ENCODE measurements around the gene MZT2A.
"Not testable (repeated sequence)": the region's sequence is repeated elsewhere in the genome, so short reads cannot be mapped to it uniquely, and the experiment has no call there.

Gene MZT2A

DNA sequence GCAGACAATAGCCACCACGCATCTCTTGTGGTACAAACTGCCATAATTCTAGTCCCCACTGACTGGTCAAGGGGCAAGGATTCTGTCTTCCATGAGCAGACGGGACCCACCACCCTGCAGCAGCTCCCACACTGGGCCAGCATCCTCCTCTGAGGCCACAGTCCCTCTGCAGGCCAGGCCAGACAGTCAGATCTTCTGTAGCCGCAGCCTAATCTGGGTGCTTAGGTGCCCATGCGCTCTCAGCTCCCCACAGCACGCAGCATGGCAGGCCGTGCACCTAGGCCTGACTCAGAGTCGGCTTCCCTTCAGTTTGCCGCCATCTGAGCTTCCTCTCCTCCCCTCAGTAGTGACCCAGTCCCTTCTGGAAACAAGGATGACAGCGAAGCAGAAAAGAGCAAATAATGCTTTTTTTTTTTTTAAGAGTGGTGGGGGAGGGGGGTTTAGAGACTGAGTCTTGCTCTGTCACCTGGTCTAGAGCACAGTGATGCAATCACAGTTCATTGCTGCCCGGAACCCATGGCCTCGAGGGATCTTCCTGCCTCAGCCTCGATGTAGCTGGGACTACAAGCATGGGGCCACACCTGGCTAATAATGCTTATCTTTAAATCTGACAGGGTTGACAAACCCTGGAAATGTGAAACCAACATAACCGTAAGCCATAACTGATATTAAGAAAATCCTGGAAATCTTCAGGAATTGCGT, 5.8 kb downstream of the MZT2A start:
- H3K9ac ChIP-seq (ENCODE audit: low read depth, low read length): not testable (repeated sequence)

DNA sequence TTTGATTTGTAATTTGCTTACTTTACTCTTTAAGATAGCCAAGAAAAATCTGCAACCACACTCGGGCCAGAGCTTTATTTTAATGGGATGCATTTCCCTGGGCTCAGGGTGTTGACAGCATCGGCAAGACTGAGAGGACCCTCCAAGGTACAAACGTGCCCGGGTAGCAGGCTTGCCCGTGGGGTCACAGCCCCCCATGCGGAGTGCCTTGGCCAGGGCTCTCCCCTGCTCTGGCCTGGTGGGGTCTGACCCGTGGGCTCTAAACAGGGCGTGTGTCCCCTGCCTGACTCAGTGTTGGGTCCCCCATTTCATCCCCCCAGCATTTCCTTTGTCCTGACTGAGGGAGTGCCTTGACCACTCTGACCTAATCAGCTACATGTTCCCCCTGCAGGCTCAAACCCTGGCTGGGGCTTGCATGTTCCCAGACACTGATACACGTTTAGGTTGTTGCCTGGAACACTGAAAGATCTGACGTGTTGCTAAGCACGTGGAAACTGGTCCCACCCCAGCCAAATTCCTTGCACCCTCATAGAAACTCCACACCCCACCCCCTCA, 7.2 kb downstream of the MZT2A start:
- not testable (repeated sequence) for H3K9me3 ChIP-seq (ENCODE audit: control insufficient read depth, insufficient read depth, low read length); H3K4me3 ChIP-seq (ENCODE audit: low read depth, low read length); H3K4me1 ChIP-seq (ENCODE audit: control insufficient read depth, insufficient read depth, low read length); H3K27ac ChIP-seq (ENCODE audit: low read depth, low read length); H3K9ac ChIP-seq (ENCODE audit: low read depth, low read length); H3K27me3 ChIP-seq (ENCODE audit: control insufficient read depth, insufficient read depth, low read length); H3K36me3 ChIP-seq (ENCODE audit: control insufficient read depth, insufficient read depth, low read length)

More for the DNA sequence above, 5.8 kb downstream of the MZT2A start:
- H3K27ac ChIP-seq (ENCODE audit: low read depth, low read length); H3K4me1 ChIP-seq (ENCODE audit: control insufficient read depth, insufficient read depth, low read length); H3K4me3 ChIP-seq (ENCODE audit: low read depth, low read length); H3K9me3 ChIP-seq (ENCODE audit: control insufficient read depth, insufficient read depth, low read length); H3K27me3 ChIP-seq (ENCODE audit: control insufficient read depth, insufficient read depth, low read length): not testable (repeated sequence)
- peaks cover 14% of the 10 kb centered on the region for H3K36me3 ChIP-seq (ENCODE audit: control insufficient read depth, insufficient read depth, low read length)

DNA sequence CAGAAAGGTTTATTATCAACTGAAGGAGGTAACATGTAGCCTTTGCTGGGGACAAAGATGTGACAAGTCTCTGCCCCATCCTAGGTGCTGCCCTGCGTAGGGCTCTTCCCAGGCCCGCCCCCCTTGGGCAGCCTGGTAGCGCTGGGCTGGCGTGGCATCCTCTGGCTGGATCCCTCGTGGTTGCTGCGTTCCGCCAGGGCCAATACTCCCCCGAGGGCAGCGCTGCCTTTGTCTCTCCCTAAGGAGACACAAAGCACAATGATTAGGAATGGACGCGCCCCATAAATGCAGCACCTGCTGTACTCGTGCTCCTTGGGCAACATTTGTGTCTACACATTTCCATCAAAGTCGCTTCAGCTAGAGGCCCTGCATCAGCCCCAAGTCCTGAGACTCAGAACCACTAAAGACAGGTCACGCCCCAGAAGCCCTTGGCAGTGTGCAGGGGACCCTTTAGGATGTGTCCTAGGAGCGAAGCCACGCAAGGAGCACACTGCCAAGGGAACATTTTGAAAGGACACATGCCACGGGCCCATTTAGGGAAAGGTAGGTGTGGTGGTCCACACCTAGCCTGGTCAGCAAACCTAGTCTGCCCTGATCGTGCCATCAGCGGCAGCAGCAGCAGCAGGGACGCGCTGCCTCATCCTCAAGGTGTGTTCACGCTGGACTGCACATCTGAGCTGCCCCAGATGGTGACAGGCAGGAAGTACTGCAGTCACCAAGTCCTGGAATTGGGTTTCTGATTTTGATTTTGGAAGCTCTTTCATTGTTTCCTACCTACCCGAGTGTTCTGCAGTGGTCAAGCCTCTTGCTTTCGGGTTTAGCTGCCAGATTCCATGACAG, 8.0 kb downstream of the MZT2A start:
- H3K27me3 ChIP-seq (ENCODE audit: control insufficient read depth, insufficient read depth, low read length); H3K9me3 ChIP-seq (ENCODE audit: control insufficient read depth, insufficient read depth, low read length); H3K27ac ChIP-seq (ENCODE audit: low read depth, low read length); H3K9ac ChIP-seq (ENCODE audit: low read depth, low read length); H3K4me1 ChIP-seq (ENCODE audit: control insufficient read depth, insufficient read depth, low read length); H3K4me3 ChIP-seq (ENCODE audit: low read depth, low read length); H3K36me3 ChIP-seq (ENCODE audit: control insufficient read depth, insufficient read depth, low read length): not testable (repeated sequence)

DNA sequence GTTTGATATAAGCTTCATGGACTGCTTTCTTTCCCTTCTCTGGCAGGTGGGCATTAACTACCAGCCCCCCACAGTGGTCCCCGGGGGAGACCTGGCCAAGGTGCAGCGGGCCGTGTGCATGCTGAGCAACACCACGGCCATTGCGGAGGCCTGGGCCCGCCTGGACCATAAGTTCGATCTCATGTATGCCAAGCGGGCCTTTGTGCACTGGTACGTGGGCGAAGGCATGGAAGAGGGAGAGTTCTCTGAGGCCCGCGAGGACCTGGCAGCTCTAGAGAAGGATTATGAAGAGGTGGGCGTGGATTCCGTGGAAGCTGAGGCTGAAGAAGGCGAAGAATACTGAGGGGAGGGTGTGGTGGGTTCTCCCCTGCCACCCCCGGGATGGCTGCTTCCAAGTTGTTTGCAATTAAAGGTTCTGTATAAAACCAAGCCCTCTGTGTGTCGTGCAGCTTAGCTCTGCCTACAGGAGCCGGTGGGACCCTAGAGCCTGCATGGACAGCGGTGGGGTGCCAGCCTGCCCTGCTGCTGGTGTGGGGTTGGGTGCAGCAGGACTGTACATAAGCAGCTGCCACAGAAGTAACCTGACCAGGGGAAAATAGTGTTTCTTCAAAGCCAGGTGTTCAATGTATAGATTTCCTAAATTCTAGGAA, 9.6 kb downstream of the MZT2A start:
- not testable (repeated sequence) for H3K9me3 ChIP-seq (ENCODE audit: control insufficient read depth, insufficient read depth, low read length); H3K27me3 ChIP-seq (ENCODE audit: control insufficient read depth, insufficient read depth, low read length); H3K9ac ChIP-seq (ENCODE audit: low read depth, low read length); H3K27ac ChIP-seq (ENCODE audit: low read depth, low read length); H3K4me1 ChIP-seq (ENCODE audit: control insufficient read depth, insufficient read depth, low read length); H3K4me3 ChIP-seq (ENCODE audit: low read depth, low read length); H3K36me3 ChIP-seq (ENCODE audit: control insufficient read depth, insufficient read depth, low read length)

DNA sequence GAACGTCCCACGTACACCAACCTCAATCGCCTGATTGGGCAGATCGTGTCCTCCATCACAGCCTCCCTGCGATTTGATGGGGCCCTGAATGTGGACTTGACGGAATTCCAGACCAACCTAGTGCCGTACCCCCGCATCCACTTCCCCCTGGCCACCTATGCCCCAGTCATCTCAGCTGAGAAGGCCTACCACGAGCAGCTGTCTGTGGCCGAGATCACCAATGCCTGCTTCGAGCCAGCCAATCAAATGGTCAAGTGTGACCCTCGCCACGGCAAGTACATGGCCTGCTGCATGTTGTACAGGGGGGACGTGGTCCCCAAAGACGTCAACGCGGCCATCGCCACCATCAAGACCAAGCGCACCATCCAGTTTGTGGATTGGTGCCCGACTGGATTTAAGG, 11.8 kb downstream of the MZT2A start:
- H3K4me1 ChIP-seq (ENCODE audit: control insufficient read depth, insufficient read depth, low read length); H3K4me3 ChIP-seq (ENCODE audit: low read depth, low read length); H3K36me3 ChIP-seq (ENCODE audit: control insufficient read depth, insufficient read depth, low read length); H3K27ac ChIP-seq (ENCODE audit: low read depth, low read length); H3K9me3 ChIP-seq (ENCODE audit: control insufficient read depth, insufficient read depth, low read length); H3K9ac ChIP-seq (ENCODE audit: low read depth, low read length); H3K27me3 ChIP-seq (ENCODE audit: control insufficient read depth, insufficient read depth, low read length): not testable (repeated sequence)

DNA sequence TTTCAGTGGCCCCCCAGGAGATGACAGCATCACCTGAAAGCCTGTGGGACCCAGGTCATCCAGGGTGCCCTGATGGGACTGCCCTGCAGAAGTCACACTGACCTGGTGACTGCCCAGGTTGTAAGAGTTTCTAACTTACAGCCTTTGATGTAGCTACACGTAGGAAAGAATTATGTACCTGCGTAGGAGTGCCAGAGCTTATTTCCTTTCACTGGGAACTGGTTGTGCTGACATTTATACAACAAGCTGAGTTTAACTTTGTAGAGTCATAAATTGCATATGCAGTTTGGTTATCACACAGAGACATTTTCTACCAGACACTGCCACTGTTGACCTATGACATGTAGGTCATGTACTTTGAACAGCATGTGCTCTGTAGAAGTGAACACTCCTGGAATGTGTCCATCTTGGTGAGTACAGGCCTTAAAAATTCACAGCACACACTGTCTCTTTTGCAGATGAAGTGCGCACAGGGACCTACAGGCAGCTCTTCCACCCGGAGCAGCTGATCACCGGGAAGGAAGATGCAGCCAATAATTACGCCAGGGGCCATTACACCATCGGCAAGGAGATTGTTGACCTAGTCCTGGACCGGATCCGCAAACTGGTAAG, 13.2 kb downstream of the MZT2A start:
- H3K27me3 ChIP-seq (ENCODE audit: control insufficient read depth, insufficient read depth, low read length); H3K4me3 ChIP-seq (ENCODE audit: low read depth, low read length); H3K36me3 ChIP-seq (ENCODE audit: control insufficient read depth, insufficient read depth, low read length): not testable (repeated sequence)

DNA sequence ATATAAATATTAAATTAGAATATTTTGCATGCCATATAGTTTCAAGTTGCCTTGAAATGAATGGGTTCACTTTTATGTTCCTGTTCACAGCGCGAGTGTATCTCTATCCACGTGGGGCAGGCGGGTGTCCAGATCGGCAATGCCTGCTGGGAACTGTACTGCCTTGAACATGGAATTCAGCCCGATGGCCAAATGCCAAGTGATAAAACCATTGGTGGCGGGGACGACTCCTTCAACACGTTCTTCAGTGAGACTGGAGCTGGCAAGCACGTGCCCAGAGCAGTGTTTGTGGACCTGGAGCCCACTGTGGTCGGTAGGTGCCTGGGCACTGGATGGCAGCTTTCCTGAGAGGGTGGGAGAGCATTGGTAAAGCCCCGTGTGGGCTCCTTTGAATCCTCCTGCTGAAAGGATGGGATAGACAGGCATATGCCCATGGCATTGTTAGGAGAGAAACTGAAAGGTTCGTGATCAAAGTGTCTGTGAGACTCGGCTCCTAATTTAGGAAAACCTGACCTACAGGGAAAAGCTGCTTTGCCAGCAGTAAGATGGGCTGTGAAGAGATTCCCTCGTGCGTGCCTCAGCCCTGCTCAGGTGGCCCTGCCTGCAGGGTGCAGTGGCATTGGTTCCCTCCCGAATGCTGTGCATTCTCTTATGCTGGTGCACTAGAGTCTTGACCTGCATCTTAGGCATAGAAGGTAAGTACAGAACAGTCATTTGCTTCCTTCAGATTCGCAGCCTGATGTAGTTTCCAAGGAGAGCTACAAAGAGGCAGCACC, 13.9 kb downstream of the MZT2A start:
- H3K4me1 ChIP-seq (ENCODE audit: control insufficient read depth, insufficient read depth, low read length); H3K9me3 ChIP-seq (ENCODE audit: control insufficient read depth, insufficient read depth, low read length); H3K4me3 ChIP-seq (ENCODE audit: low read depth, low read length); H3K9ac ChIP-seq (ENCODE audit: low read depth, low read length); H3K27ac ChIP-seq (ENCODE audit: low read depth, low read length); H3K27me3 ChIP-seq (ENCODE audit: control insufficient read depth, insufficient read depth, low read length); H3K36me3 ChIP-seq (ENCODE audit: control insufficient read depth, insufficient read depth, low read length): not testable (repeated sequence)

More for the DNA sequence above, 13.2 kb downstream of the MZT2A start:
- H3K27ac ChIP-seq (ENCODE audit: low read depth, low read length); H3K9me3 ChIP-seq (ENCODE audit: control insufficient read depth, insufficient read depth, low read length); H3K4me1 ChIP-seq (ENCODE audit: control insufficient read depth, insufficient read depth, low read length); H3K9ac ChIP-seq (ENCODE audit: low read depth, low read length): not testable (repeated sequence)

DNA sequence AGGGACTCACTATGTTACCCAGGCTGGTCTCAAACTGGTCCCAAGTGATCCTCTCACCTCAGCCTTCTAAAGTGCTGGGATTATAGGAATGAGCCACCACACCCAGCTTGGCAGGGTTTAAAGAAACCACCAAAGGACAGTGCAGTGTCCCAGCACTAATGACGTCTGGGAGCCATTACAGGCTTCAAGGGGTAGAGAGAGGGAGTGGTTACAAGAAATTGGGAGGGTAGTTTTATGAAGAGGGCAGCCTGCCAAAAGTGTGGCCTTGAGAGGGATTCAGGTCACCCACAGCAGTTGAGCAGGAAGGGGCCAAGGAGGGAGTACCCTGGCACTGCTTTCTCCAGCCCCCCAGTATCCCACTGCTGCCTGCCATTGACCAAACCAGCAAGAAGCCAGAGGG, 15.0 kb downstream of the MZT2A start:
- H3K9ac ChIP-seq (ENCODE audit: low read depth, low read length); H3K4me3 ChIP-seq (ENCODE audit: low read depth, low read length); H3K9me3 ChIP-seq (ENCODE audit: control insufficient read depth, insufficient read depth, low read length); H3K27ac ChIP-seq (ENCODE audit: low read depth, low read length); H3K36me3 ChIP-seq (ENCODE audit: control insufficient read depth, insufficient read depth, low read length); H3K27me3 ChIP-seq (ENCODE audit: control insufficient read depth, insufficient read depth, low read length); H3K4me1 ChIP-seq (ENCODE audit: control insufficient read depth, insufficient read depth, low read length): not testable (repeated sequence)

DNA sequence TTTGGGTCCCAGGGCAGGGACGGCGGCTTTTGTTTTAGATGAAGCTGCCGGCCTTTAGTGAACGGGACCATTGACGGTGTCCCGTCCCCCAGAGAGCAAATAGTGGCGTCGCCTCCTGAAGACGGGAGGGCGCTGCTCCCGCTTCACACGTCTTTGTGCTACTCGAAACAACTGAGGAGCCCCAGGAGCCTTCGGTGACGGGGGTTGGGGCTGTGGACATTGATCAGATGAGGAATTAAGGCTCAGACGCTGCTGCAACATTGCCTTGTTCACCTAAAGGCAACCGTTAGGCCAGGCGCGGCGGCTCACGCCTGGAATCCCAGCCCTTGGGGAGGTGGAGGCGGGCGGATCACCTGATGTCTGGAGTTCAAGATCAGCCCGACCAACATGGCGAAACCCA, 15.8 kb downstream of the MZT2A start:
- H3K4me1 ChIP-seq (ENCODE audit: control insufficient read depth, insufficient read depth, low read length); H3K36me3 ChIP-seq (ENCODE audit: control insufficient read depth, insufficient read depth, low read length); H3K9me3 ChIP-seq (ENCODE audit: control insufficient read depth, insufficient read depth, low read length); H3K27ac ChIP-seq (ENCODE audit: low read depth, low read length); H3K9ac ChIP-seq (ENCODE audit: low read depth, low read length); H3K27me3 ChIP-seq (ENCODE audit: control insufficient read depth, insufficient read depth, low read length); H3K4me3 ChIP-seq (ENCODE audit: low read depth, low read length): not testable (repeated sequence)

DNA sequence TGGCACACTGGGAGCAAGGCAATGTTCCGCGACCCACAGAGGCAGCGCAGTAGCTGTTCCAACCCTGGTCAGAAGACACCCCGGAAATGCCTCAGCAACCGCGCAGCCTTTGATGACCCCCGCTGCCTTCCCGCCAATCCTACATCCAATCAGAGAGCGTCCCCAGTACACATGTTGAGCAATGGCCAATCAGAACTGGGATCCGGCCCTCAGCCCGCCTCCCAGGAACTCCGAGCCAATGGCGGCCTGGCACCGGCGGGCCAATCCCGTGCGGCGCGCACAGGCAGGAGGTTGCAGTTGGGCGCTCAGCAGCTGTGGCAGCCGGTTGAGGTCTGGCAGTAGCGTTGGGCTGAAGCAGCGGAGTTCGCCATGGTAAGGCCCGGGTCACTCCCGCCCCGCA, 16.4 kb downstream of the MZT2A start, which contains the start of gene TUBA3D:
TSS of gene TUBA3D (plus strand) at position 289 of the 400 bp plus-strand sequence. CDS start at position 370, 81 bp downstream.
- Histone ChIP-seq H3K4me3 (ENCODE audit: low read depth, low read length) (no peak within 1 kb of the TSS), H3K36me3 (ENCODE audit: control insufficient read depth, insufficient read depth, low read length) (no peaks in the 10 kb centered on the region), H3K27ac (ENCODE audit: low read depth, low read length) (no peak within 1 kb of the TSS), H3K9ac (ENCODE audit: low read depth, low read length) (no peak within 1 kb of the TSS), H3K27me3 (ENCODE audit: control insufficient read depth, insufficient read depth, low read length) (no peaks in the 10 kb centered on the region), H3K9me3 (ENCODE audit: control insufficient read depth, insufficient read depth, low read length) (no peaks in the 10 kb centered on the region), H3K4me1 (ENCODE audit: control insufficient read depth, insufficient read depth, low read length) (no peaks in the 10 kb centered on the region)

Data from HUES48 (cell line).